Measurements from ENCODE around the gene ABHD17B. TPM values are rescaled to one million over a fixed set of nuclear protein-coding genes. Genes with fewer than 3 reads are reported as not detected.

The ABHD17B gene
- total RNA-seq, 4 donors from 2014 or later, result 11.5 to 67.2 (median 16.2) TPM

- intact Hi-C loops (cut with DNase I; ENCODE audit: low total_unique reads), result no loop called here
- no peak for TF ChIP-seq POLR2A (IDR thresholded peaks at IDR 0.05)
- TF ChIP-seq, protein P1, sequence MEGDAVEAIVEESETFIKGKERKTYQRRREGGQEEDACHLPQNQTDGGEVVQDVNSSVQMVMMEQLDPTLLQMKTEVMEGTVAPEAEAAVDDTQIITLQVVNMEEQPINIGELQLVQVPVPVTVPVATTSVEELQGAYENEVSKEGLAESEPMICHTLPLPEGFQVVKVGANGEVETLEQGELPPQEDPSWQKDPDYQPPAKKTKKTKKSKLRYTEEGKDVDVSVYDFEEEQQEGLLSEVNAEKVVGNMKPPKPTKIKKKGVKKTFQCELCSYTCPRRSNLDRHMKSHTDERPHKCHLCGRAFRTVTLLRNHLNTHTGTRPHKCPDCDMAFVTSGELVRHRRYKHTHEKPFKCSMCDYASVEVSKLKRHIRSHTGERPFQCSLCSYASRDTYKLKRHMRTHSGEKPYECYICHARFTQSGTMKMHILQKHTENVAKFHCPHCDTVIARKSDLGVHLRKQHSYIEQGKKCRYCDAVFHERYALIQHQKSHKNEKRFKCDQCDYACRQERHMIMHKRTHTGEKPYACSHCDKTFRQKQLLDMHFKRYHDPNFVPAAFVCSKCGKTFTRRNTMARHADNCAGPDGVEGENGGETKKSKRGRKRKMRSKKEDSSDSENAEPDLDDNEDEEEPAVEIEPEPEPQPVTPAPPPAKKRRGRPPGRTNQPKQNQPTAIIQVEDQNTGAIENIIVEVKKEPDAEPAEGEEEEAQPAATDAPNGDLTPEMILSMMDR (IDR thresholded peaks at IDR 0.05), result no peak
Observed at GRCh38 chr9:71861618-71862017, 49.4 kb downstream of the ABHD17B start.

GRCh38 chr9:71859939-71860338 lies 51.1 kb downstream of the ABHD17B start:
- no peak for TF ChIP-seq POLR2A (IDR thresholded peaks at IDR 0.05)
- TF ChIP-seq, protein P1 (IDR thresholded peaks at IDR 0.05), result no peak
- no peak overlapping the region for H3K27ac ChIP-seq
- no peaks in the 10 kb centered on the region for H3K36me3 ChIP-seq
- no peak overlapping the region for H3K4me3 ChIP-seq
- no peak for DNase-seq
- H3K9me3 ChIP-seq, result peaks cover 0 to 4% of the 10 kb centered on the region in 2 donors
- no peaks in the 10 kb centered on the region for H3K4me1 ChIP-seq
- intact Hi-C loops (cut with DNase I; ENCODE audit: low total_unique reads), result no loop called here
- no peaks in the 10 kb centered on the region for H3K27me3 ChIP-seq

More at GRCh38 chr9:71861618-71862017, 49.4 kb downstream of the ABHD17B start:
- H3K4me1 ChIP-seq, result no peaks in the 10 kb centered on the region
- peaks cover 0 to 4% of the 10 kb centered on the region in 2 donors for H3K9me3 ChIP-seq
- no peak overlapping the region for H3K27ac ChIP-seq
- H3K36me3 ChIP-seq, result peaks cover 0 to 3% of the 10 kb centered on the region in 2 donors
- no peak for DNase-seq
- no peaks in the 10 kb centered on the region for H3K27me3 ChIP-seq
- H3K4me3 ChIP-seq, result no peak overlapping the region

DNA sequence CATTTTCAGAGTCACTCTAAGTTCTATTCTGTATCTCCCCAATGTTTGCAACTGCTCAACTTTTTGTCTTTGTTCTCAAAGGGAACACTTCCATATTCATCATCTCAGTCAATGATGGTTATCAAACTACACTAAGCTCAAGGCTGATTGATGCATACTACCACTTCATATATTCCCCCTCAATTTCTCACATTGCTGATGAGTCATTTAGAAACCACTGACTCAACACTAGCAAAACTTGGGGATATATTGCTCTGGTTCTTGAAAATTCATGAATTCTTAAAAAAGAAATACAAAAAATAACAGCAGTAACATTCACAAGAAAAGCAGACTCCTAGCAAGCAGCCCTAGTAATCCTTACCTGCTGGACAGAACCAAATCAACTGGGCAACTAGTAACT lies 52.2 kb downstream of the ABHD17B start:
- TF ChIP-seq, protein P1 (IDR thresholded peaks at IDR 0.05), result no peak
- TF ChIP-seq POLR2A (IDR thresholded peaks at IDR 0.05), result no peak
- Histone ChIP-seq H3K4me3 (no peak overlapping the region), H3K36me3 (no peaks in the 10 kb centered on the region), H3K27me3 (no peaks in the 10 kb centered on the region), H3K27ac (no peak overlapping the region), H3K4me1 (no peaks in the 10 kb centered on the region), H3K9me3 (peaks cover 0 to 4% of the 10 kb centered on the region in 2 donors)
- no peak for DNase-seq
- intact Hi-C loops (cut with DNase I; ENCODE audit: low total_unique reads), result no loop called here

DNA sequence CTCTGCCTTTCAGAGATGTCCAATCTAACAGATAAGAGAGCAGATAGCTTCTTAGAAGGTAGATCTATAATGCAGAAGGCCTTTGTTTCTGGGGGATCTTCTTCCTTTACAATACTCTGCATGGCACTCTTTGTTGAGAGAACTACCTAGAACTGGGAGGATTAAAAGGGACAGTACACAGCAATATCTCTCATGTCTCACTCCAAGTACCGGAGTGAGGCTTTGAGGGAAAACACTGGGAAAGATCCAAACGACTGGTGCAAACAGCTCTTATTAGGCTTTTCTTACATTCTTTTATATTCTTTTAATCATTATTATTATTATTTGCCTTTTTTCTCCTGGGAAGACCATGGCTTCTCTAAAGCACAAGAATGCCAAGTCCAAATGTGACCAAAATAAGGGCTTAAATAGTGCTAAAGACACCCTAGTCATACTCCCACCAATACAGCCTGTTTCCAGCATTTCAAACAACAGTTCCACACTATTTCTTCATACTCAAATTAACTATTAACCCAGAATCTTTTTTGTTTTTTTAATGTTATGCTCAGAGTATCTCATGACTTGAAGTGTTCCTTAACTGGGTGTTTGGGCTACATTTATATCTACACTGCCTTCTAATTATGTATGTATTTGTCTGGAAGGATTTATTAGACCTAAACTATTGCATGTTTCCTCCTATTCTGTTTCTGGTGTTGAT lies 52.7 kb downstream of the ABHD17B start:
- Histone ChIP-seq H3K27ac (no peak overlapping the region), H3K9me3 (peaks cover 0 to 4% of the 10 kb centered on the region in 2 donors), H3K4me3 (no peak overlapping the region), H3K27me3 (no peaks in the 10 kb centered on the region), H3K4me1 (no peaks in the 10 kb centered on the region), H3K36me3 (no peaks in the 10 kb centered on the region)
- no peak for TF ChIP-seq POLR2A (IDR thresholded peaks at IDR 0.05)
- TF ChIP-seq, protein P1 (IDR thresholded peaks at IDR 0.05), result no peak
- no peak for DNase-seq
- intact Hi-C loops (cut with DNase I; ENCODE audit: low total_unique reads), result no loop called here

GRCh38 chr9:71857159-71857558 lies 53.8 kb downstream of the ABHD17B start:
- H3K9me3 ChIP-seq, result peaks cover 0 to 4% of the 10 kb centered on the region in 2 donors
- no peak overlapping the region for H3K4me3 ChIP-seq
- intact Hi-C loops (cut with DNase I; ENCODE audit: low total_unique reads), result no loop called here
- no peak overlapping the region for H3K27ac ChIP-seq
- no peaks in the 10 kb centered on the region for H3K4me1 ChIP-seq
- no peaks in the 10 kb centered on the region for H3K27me3 ChIP-seq
- H3K36me3 ChIP-seq, result no peaks in the 10 kb centered on the region
- DNase-seq, result no peak
- TF ChIP-seq, protein P1 (IDR thresholded peaks at IDR 0.05), result no peak
- no peak for TF ChIP-seq POLR2A (IDR thresholded peaks at IDR 0.05)
